HG03064 (cell line): ENCODE results near the gene ZYG11A.
"Not testable (repeated sequence)": the region's sequence is repeated elsewhere in the genome, so short reads cannot be mapped to it uniquely, and the experiment has no call there.

Experiments used
- ATAC-seq: cut with Tn5 transposase; IDR thresholded peaks from one replicate; pipeline ENCODE4 v1.9.1; 2021; ENCODE audit warnings: low read depth; ENCODE audit not compliant: unreplicated experiment

ZYG11A gene

GRCh38 chr1:52842643-52843310 lies at the start of gene ZYG11A:
ZYG11A (plus strand) TSS chr1:52842760; CDS start chr1:52842884, 124 bp downstream.
- no peak for ATAC-seq

GRCh38 chr1:52793717-52794116 lies 48.8 kb upstream of the ZYG11A start:
- not testable (repeated sequence) for ATAC-seq

GRCh38 chr1:52795464-52795863 lies 47.1 kb upstream of the ZYG11A start:
- no peak for ATAC-seq

GRCh38 chr1:52798331-52798730 lies 44.2 kb upstream of the ZYG11A start:
- no peak for ATAC-seq

- no peak for ATAC-seq
Observed at GRCh38 chr1:52801011-52801410, 41.5 kb upstream of the ZYG11A start.

GRCh38 chr1:52804083-52804482 lies 38.5 kb upstream of the ZYG11A start:
- not testable (repeated sequence) for ATAC-seq

GRCh38 chr1:52814465-52814864 lies 28.1 kb upstream of the ZYG11A start:
- ATAC-seq = no peak

- ATAC-seq = not testable (repeated sequence)
Observed at GRCh38 chr1:52820830-52821229, 21.7 kb upstream of the ZYG11A start.

GRCh38 chr1:52825868-52826267 lies 16.7 kb upstream of the ZYG11A start:
- ATAC-seq = no peak

- no peak for ATAC-seq
Observed at GRCh38 chr1:52834798-52835197, 7.8 kb upstream of the ZYG11A start.

- no peak for ATAC-seq
Observed at GRCh38 chr1:52836035-52836434, 6.5 kb upstream of the ZYG11A start.

GRCh38 chr1:52839175-52839574 lies 3.4 kb upstream of the ZYG11A start:
- ATAC-seq = not testable (repeated sequence)

GRCh38 chr1:52845119-52845518 lies 2.6 kb downstream of the ZYG11A start:
- not testable (repeated sequence) for ATAC-seq

GRCh38 chr1:52848423-52848822 lies 5.9 kb downstream of the ZYG11A start:
- no peak for ATAC-seq

- ATAC-seq = no peak
Observed at GRCh38 chr1:52850951-52851350, 8.4 kb downstream of the ZYG11A start.

- no peak for ATAC-seq
Observed at GRCh38 chr1:52852854-52853253, 10.3 kb downstream of the ZYG11A start.

- no peak for ATAC-seq
Observed at GRCh38 chr1:52855584-52855983, 13.0 kb downstream of the ZYG11A start.

GRCh38 chr1:52856026-52856425 lies 13.5 kb downstream of the ZYG11A start:
- ATAC-seq = no peak

- ATAC-seq = no peak
Observed at GRCh38 chr1:52857443-52857842, 14.9 kb downstream of the ZYG11A start.

- no peak for ATAC-seq
Observed at GRCh38 chr1:52862666-52863458, 20.3 kb downstream of the ZYG11A start.

GRCh38 chr1:52867087-52867863 lies 24.7 kb downstream of the ZYG11A start:
- ATAC-seq = peak; percentile 85
